Panc1 (cell line): Measurements from ENCODE around the gene ZNF669. TPM values are rescaled to one million over a fixed set of nuclear protein-coding genes. Genes with fewer than 3 reads are reported as not detected.
A peak's percentile ranks its signal among the peaks of the same experiment; 100 is the strongest.

ENCODE experiments used
- ATAC-seq: fragments of 200-7000 bp; cut with Tn5 transposase; 2 replicates; pipeline ENCODE4 v1.9.1; 2020; ENCODE audit warnings: mild to moderate bottlenecking, moderate library complexity
- BruUV-seq: library from RNA; stranded (reverse); fragments of 400-500 nt; replicated peaks from 2 replicates; lab custom pipeline; 2021; lab: Mats Ljungman, UMichigan
- CTCF ChIA-PET: fragments of 300-600 bp; sonication (Branson Sonifier 250); formaldehyde crosslinking; loops from one replicate; lab custom pipeline; 2022; ENCODE audit warnings: antibody characterized with exemption; lab: Charles Lee
- POLR2A ChIA-PET: fragments of 300-600 bp; sonication (Branson Sonifier 250); formaldehyde crosslinking; loops from one replicate; lab custom pipeline; 2022; ENCODE audit warnings: antibody characterized with exemption; lab: Charles Lee
- DNase-seq: peaks from one replicate; pipeline ENCODE4 v3.0.0-alpha.2; 2010; ENCODE audit warnings: low read depth, low spot score
- H3K27ac ChIP-seq: 2 replicates; pipeline ENCODE4 v1.5.1; 2011; ENCODE audit warnings: mild to moderate bottlenecking, low read length, inconsistent platforms
- H3K27me3 ChIP-seq: fragments of 200-500 bp; sonication (Bioruptor generic); 2 replicates; pipeline ENCODE4 v1.6.0; 2014; ENCODE audit warnings: low read length, inconsistent platforms; ENCODE audit not compliant: control insufficient read depth, insufficient read depth
- H3K36me3 ChIP-seq: fragments of 200-500 bp; sonication (Bioruptor generic); 2 replicates; pipeline ENCODE4 v1.5.1; 2014; ENCODE audit warnings: inconsistent platforms, mild to moderate bottlenecking, low read length, moderate library complexity; ENCODE audit not compliant: control insufficient read depth, insufficient read depth
- H3K4me1 ChIP-seq: 2 replicates; pipeline ENCODE4 v1.5.1; 2011; ENCODE audit warnings: inconsistent platforms, mild to moderate bottlenecking, low read length, moderate library complexity; ENCODE audit not compliant: control insufficient read depth, insufficient read depth
- H3K4me3 ChIP-seq, 2 experiments: 2 replicates each; pipeline ENCODE4 v1.5.1; 2011 to 2012; ENCODE audit warnings: low read depth in 2 of 2, low read length in 2 of 2, mild to moderate bottlenecking in 2 of 2, inconsistent platforms in 1 of 2, moderate library complexity in 1 of 2
- H3K9me3 ChIP-seq: fragments of 200-500 bp; sonication (Bioruptor generic); 2 replicates; pipeline ENCODE4 v1.5.1; 2014; ENCODE audit warnings: low read depth, mild to moderate bottlenecking, inconsistent platforms, low read length, moderate library complexity; ENCODE audit not compliant: control insufficient read depth, insufficient read depth
- POLR2AphosphoS5 ChIP-seq: IDR thresholded peaks from 2 replicates; pipeline ENCODE4 v1.6.1; 2012; ENCODE audit warnings: mild to moderate bottlenecking, low read depth, low read length, moderate library complexity
- REST ChIP-seq, 2 experiments: IDR thresholded peaks; 2 replicates each; pipeline ENCODE4 v1.6.1; 2011 to 2012; ENCODE audit warnings: low read depth in 2 of 2, control low read depth in 1 of 2, low read length in 1 of 2, mild to moderate bottlenecking in 1 of 2, moderate library complexity in 1 of 2; ENCODE audit not compliant: insufficient read depth in 1 of 2
- SIN3A ChIP-seq: IDR thresholded peaks from 2 replicates; pipeline ENCODE4 v1.6.1; 2012; ENCODE audit warnings: low read depth, mild to moderate bottlenecking, low read length, moderate library complexity, borderline replicate concordance; ENCODE audit not compliant: insufficient read depth
- TCF7L2 ChIP-seq: IDR thresholded peaks from 2 replicates; pipeline ENCODE4 v1.6.1; 2011; ENCODE audit warnings: mild to moderate bottlenecking, low read depth, low read length, inconsistent platforms
- in situ Hi-C: cut with HindIII; loops from 2 replicates; pipeline ENCODE4 v1.10.0; 2016; ENCODE audit warnings: low sequenced_read_pairs, low pct_unique_long_range_greater_than_20kb
- intact Hi-C: fragments of 100-400 bp; cut with micrococcal nuclease; formaldehyde crosslinking; loops from one replicate; pipeline ENCODE4 v1.10.0; 2022; ENCODE audit not compliant: unreplicated experiment
- total RNA-seq: library from RNA; stranded (reverse); gene quantifications from one replicate; pipeline ENCODE4 v1.2.1, GENCODE V29; 2021; ENCODE audit not compliant: unreplicated experiment
- TF ChIP-seq, protein P1 (sequence below): fragments of 450-650 bp; IDR thresholded peaks from 2 replicates; pipeline ENCODE4 v1.5.1; 2017; ENCODE audit warnings: mild to moderate bottlenecking

Gene ZNF669
- total RNA-seq, 1 experiment from 2014 or later: 13.9 TPM

GRCh38 chr1:247077213-247077612 is 26.9 kb downstream of the ZNF669 start:
- Histone ChIP-seq H3K36me3 (no peaks in the 10 kb centered on the region; the same call in 1 of the 2 replicates), H3K4me1 (peaks cover 12% of the 10 kb centered on the region), H3K4me3 (peak overlapping the region; percentile 82 to 96), H3K27ac (peak overlapping the region; percentile 94; the same call in 1 of the 2 replicates), H3K27me3 (no peaks in the 10 kb centered on the region), H3K9me3 (peaks cover 29% of the 10 kb centered on the region)
- intact Hi-C loops: loop anchor here (5.0 kb wide), 1 partner anchor 90 kb away; no protein-coding TSS in a partner anchor
- ChIA-PET CTCF (no interaction called here), POLR2A (no interaction called here)
- no peak for DNase-seq
- ATAC-seq: no peak
- in situ Hi-C loops: no loop called here
- TSS peak; percentile 71 for BruUV-seq
- no peak for TF ChIP-seq POLR2AphosphoS5
- TF ChIP-seq TCF7L2: no peak
- no peak for TF ChIP-seq REST (IDR thresholded peaks at IDR 0.05; ENCODE audit: insufficient read depth in 1 of 2, low read depth in 2 of 2, low read length in 1 of 2)
- TF ChIP-seq, protein P1, sequence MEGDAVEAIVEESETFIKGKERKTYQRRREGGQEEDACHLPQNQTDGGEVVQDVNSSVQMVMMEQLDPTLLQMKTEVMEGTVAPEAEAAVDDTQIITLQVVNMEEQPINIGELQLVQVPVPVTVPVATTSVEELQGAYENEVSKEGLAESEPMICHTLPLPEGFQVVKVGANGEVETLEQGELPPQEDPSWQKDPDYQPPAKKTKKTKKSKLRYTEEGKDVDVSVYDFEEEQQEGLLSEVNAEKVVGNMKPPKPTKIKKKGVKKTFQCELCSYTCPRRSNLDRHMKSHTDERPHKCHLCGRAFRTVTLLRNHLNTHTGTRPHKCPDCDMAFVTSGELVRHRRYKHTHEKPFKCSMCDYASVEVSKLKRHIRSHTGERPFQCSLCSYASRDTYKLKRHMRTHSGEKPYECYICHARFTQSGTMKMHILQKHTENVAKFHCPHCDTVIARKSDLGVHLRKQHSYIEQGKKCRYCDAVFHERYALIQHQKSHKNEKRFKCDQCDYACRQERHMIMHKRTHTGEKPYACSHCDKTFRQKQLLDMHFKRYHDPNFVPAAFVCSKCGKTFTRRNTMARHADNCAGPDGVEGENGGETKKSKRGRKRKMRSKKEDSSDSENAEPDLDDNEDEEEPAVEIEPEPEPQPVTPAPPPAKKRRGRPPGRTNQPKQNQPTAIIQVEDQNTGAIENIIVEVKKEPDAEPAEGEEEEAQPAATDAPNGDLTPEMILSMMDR: no peak; the same call in none of the 2 replicates

DNA sequence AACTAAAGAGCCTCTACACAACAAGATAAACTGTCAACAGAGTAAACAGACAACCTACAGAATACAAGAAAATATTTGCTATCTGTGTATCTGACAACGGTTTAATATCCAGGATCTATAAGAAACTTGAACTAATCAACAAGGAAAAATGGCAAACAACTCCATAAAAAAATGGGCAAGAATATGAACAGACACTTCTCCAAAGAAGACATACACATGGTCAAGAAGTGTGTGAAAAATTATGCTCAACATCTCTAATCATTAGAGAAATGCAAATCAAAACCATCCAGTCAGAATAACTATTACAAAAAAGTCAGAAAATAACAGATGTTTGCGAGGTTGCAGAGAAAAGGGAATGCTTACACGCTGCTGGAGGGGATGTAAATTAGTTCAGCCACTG is 33.5 kb downstream of the ZNF669 start:
- DNase-seq: no peak
- H3K9me3 ChIP-seq: peaks cover 48% of the 10 kb centered on the region
- no peak overlapping the region for H3K27ac ChIP-seq
- H3K4me3 ChIP-seq: no peak overlapping the region
- POLR2A ChIA-PET: no interaction called here
- no TSS peak for BruUV-seq
- CTCF ChIA-PET: no interaction called here
- H3K4me1 ChIP-seq: no peaks in the 10 kb centered on the region
- no peaks in the 10 kb centered on the region for H3K27me3 ChIP-seq
- ATAC-seq: no peak
- in situ Hi-C loops: no loop called here
- no peaks in the 10 kb centered on the region for H3K36me3 ChIP-seq
- TF ChIP-seq, protein P1: no peak
- TF ChIP-seq POLR2AphosphoS5 (no peak), REST (IDR thresholded peaks at IDR 0.05; ENCODE audit: insufficient read depth in 1 of 2, low read depth in 2 of 2, low read length in 1 of 2) (no peak), TCF7L2 (no peak), SIN3A (no peak)
- intact Hi-C loops: no loop called here
